ENCODE measurements around the gene IFIT1B. TPM values are rescaled to one million over a fixed set of nuclear protein-coding genes. Genes with fewer than 3 reads are reported as not detected.

The IFIT1B gene
- total RNA-seq, 4 donors from 2014 or later = not detected

GRCh38 chr10:89371079-89371478, 6.8 kb upstream of the IFIT1B start:
- TF ChIP-seq CTCF (IDR thresholded peaks at IDR 0.05) (no peak), POLR2A (IDR thresholded peaks at IDR 0.05) (no peak)
- H3K4me3 ChIP-seq (ENCODE audit: low read depth, poor library complexity, severe bottlenecking) = no peak overlapping the region
- no peak for DNase-seq (ENCODE audit: low spot score in 2 of 2)
- intact Hi-C loops (cut with DNase I; ENCODE audit: low total_unique reads) = no loop called here

GRCh38 chr10:89371987-89372386, 5.9 kb upstream of the IFIT1B start:
- TF ChIP-seq POLR2A (IDR thresholded peaks at IDR 0.05) (no peak), CTCF (IDR thresholded peaks at IDR 0.05) (no peak)
- no peak overlapping the region for H3K4me3 ChIP-seq (ENCODE audit: low read depth, poor library complexity, severe bottlenecking)
- 85 to 91% methylated on average over 3 of the region's 3 CpGs for WGBS, 2 donors
- intact Hi-C loops (cut with DNase I; ENCODE audit: low total_unique reads) = no loop called here
- DNase-seq (ENCODE audit: low spot score in 2 of 2) = no peak

GRCh38 chr10:89373916-89374711, 3.7 kb upstream of the IFIT1B start:
- H3K4me3 ChIP-seq (ENCODE audit: low read depth, poor library complexity, severe bottlenecking) = no peak overlapping the region
- peak; percentile 93 to 96 for DNase-seq (ENCODE audit: low spot score in 2 of 2)
- WGBS, 2 donors = 19 to 22% methylated on average over 3 of the region's 3 CpGs
- TF ChIP-seq CTCF (IDR thresholded peaks at IDR 0.05) (peak in 1 of 3 donors; percentile 97), POLR2A (IDR thresholded peaks at IDR 0.05) (no peak)
- intact Hi-C loops (cut with DNase I; ENCODE audit: low total_unique reads) = no loop called here

GRCh38 chr10:89374713-89375141, 3.1 kb upstream of the IFIT1B start:
- no peak for TF ChIP-seq POLR2A (IDR thresholded peaks at IDR 0.05)
- no peak for TF ChIP-seq CTCF (IDR thresholded peaks at IDR 0.05)
- no peak for DNase-seq (ENCODE audit: low spot score in 2 of 2)
- H3K4me3 ChIP-seq (ENCODE audit: low read depth, poor library complexity, severe bottlenecking) = no peak overlapping the region
- intact Hi-C loops (cut with DNase I; ENCODE audit: low total_unique reads) = no loop called here

- H3K4me3 ChIP-seq (ENCODE audit: low read depth, poor library complexity, severe bottlenecking) = no peak overlapping the region
- no peak for DNase-seq (ENCODE audit: low spot score in 2 of 2)
- intact Hi-C loops (cut with DNase I; ENCODE audit: low total_unique reads) = no loop called here
- no peak for TF ChIP-seq POLR2A (IDR thresholded peaks at IDR 0.05)
- TF ChIP-seq CTCF (IDR thresholded peaks at IDR 0.05) = no peak
Observed at GRCh38 chr10:89379103-89379502, 1.2 kb downstream of the IFIT1B start.

- WGBS, 2 donors = 88 to 89% methylated on average over 1 of the region's 1 CpG
- no peak overlapping the region for H3K4me3 ChIP-seq (ENCODE audit: low read depth, poor library complexity, severe bottlenecking)
- intact Hi-C loops (cut with DNase I; ENCODE audit: low total_unique reads) = no loop called here
- no peak for TF ChIP-seq POLR2A (IDR thresholded peaks at IDR 0.05)
- TF ChIP-seq CTCF (IDR thresholded peaks at IDR 0.05) = no peak
- no peak for DNase-seq (ENCODE audit: low spot score in 2 of 2)
Observed at GRCh38 chr10:89382757-89383156, 4.9 kb downstream of the IFIT1B start.
